Astrocyte (in vitro differentiated cells and primary cell): ENCODE measurements around the gene CYLD. TPM values are rescaled to one million over a fixed set of nuclear protein-coding genes. Genes with fewer than 3 reads are reported as not detected.

Source experiments
- DNase-seq: peaks from one replicate; pipeline ENCODE4 v3.0.0-alpha.2; 2010; ENCODE audit warnings: low read depth
- FAIRE-seq: peaks from 2 replicates; lab custom pipeline; 2011; peaks lifted over from hg19 to GRCh38; lab: Jason Lieb, UNC
- H2AFZ ChIP-seq: 2 replicates; pipeline ENCODE4 v1.6.0; 2012; ENCODE audit warnings: low read depth, low read length, inconsistent platforms
- H3K27ac ChIP-seq: 2 replicates; pipeline ENCODE4 v1.5.1; 2011; ENCODE audit warnings: low read depth, low read length, inconsistent platforms
- H3K27me3 ChIP-seq: 2 replicates; pipeline ENCODE4 v1.6.0; 2011; ENCODE audit warnings: low read length, inconsistent platforms; ENCODE audit not compliant: insufficient read depth
- H3K36me3 ChIP-seq: 2 replicates; pipeline ENCODE4 v1.5.1; 2011; ENCODE audit warnings: low read length, inconsistent platforms; ENCODE audit not compliant: insufficient read depth
- H3K4me1 ChIP-seq: 2 replicates; pipeline ENCODE4 v1.5.1; 2011; ENCODE audit warnings: low read length, inconsistent platforms; ENCODE audit not compliant: insufficient read depth
- H3K4me2 ChIP-seq: 2 replicates; pipeline ENCODE4 v1.6.0; 2012; ENCODE audit warnings: low read length, inconsistent platforms
- H3K4me3 ChIP-seq: 2 replicates; pipeline ENCODE4 v1.5.1; 2011; ENCODE audit warnings: low read depth, mild to moderate bottlenecking, low read length, inconsistent platforms; ENCODE audit not compliant: insufficient read depth
- H3K79me2 ChIP-seq: 2 replicates; pipeline ENCODE4 v1.6.0; 2012; ENCODE audit warnings: mild to moderate bottlenecking, low read length, inconsistent platforms; ENCODE audit not compliant: insufficient read depth
- H3K9ac ChIP-seq: 2 replicates; pipeline ENCODE4 v1.6.0; 2012; ENCODE audit warnings: mild to moderate bottlenecking, low read length, inconsistent platforms
- H3K9me3 ChIP-seq: 2 replicates; pipeline ENCODE4 v1.5.1; 2012; ENCODE audit warnings: low read depth, mild to moderate bottlenecking, low read length, inconsistent platforms; ENCODE audit not compliant: insufficient read depth
- H4K20me1 ChIP-seq: 2 replicates; pipeline ENCODE4 v1.6.0; 2012; ENCODE audit warnings: low read length, inconsistent platforms; ENCODE audit not compliant: insufficient read depth
- H3K27ac Mint-ChIP-seq: one replicate; pipeline ENCODE4 v1.8.0; 2021; ENCODE audit warnings: mild to moderate bottlenecking, mixed read lengths; ENCODE audit not compliant: unreplicated experiment
- H3K27me3 Mint-ChIP-seq: one replicate; pipeline ENCODE4 v1.8.0; 2021; ENCODE audit warnings: low read depth, mixed read lengths; ENCODE audit not compliant: unreplicated experiment
- H3K36me3 Mint-ChIP-seq: one replicate; pipeline ENCODE4 v1.8.0; 2021; ENCODE audit warnings: low read depth, mixed read lengths; ENCODE audit not compliant: unreplicated experiment
- H3K4me1 Mint-ChIP-seq: one replicate; pipeline ENCODE4 v1.8.0; 2021; ENCODE audit warnings: low read depth, mixed read lengths; ENCODE audit not compliant: unreplicated experiment
- H3K4me3 Mint-ChIP-seq: one replicate; pipeline ENCODE4 v1.8.0; 2021; ENCODE audit warnings: mild to moderate bottlenecking, moderate library complexity, mixed read lengths; ENCODE audit not compliant: unreplicated experiment
- H3K9me3 Mint-ChIP-seq: one replicate; pipeline ENCODE4 v1.8.0; 2021; ENCODE audit warnings: mild to moderate bottlenecking, mixed read lengths; ENCODE audit not compliant: unreplicated experiment
- CTCF ChIP-seq: IDR thresholded peaks from 2 replicates; pipeline ENCODE4 v1.5.1; 2011; ENCODE audit warnings: low read depth, mild to moderate bottlenecking, inconsistent platforms, low read length, moderate library complexity; ENCODE audit not compliant: insufficient read depth
- EZH2 ChIP-seq: IDR thresholded peaks from 2 replicates; pipeline ENCODE4 v1.6.1; 2012; ENCODE audit warnings: mild to moderate bottlenecking, low read length, inconsistent platforms; ENCODE audit not compliant: insufficient read depth
- total RNA-seq: library from RNA; stranded (reverse); gene quantifications from 2 replicates; pipeline ENCODE4 v1.2.1, GENCODE V29; 2021

Gene CYLD
- total RNA-seq, 1 donor from 2014 or later: 34.2 TPM

- Histone ChIP-seq H3K4me1 (no peaks in the 10 kb centered on the region), H4K20me1 (no peaks in the 10 kb centered on the region), H3K9ac (no peak overlapping the region), H3K36me3 (no peaks in the 10 kb centered on the region), H3K79me2 (no peaks in the 10 kb centered on the region), H3K4me3 (no peak overlapping the region), H3K27me3 (no peaks in the 10 kb centered on the region), H3K27ac (no peak overlapping the region), H2AFZ (no peak overlapping the region), H3K4me2 (no peak overlapping the region), H3K9me3 (no peaks in the 10 kb centered on the region)
- Mint-ChIP-seq H3K4me3 (no peak overlapping the region), H3K4me1 (no peaks in the 10 kb centered on the region), H3K36me3 (no peaks in the 10 kb centered on the region), H3K27me3 (peaks cover 12% of the 10 kb centered on the region), H3K9me3 (peaks cover 2% of the 10 kb centered on the region), H3K27ac (no peak overlapping the region)
- FAIRE-seq (no peak), DNase-seq (no peak)
- TF ChIP-seq EZH2 (no peak), CTCF (no peak)
Measured at GRCh38 chr16:50809561-50809960, 67.7 kb downstream of the CYLD start.

- H3K4me1 ChIP-seq: no peaks in the 10 kb centered on the region
- H3K4me3 Mint-ChIP-seq: no peak overlapping the region
- no peak for TF ChIP-seq CTCF
- TF ChIP-seq EZH2: no peak
- peaks cover 2% of the 10 kb centered on the region for H3K9me3 Mint-ChIP-seq
- no peak overlapping the region for H3K9ac ChIP-seq
- no peaks in the 10 kb centered on the region for H3K79me2 ChIP-seq
- no peaks in the 10 kb centered on the region for H3K9me3 ChIP-seq
- no peak overlapping the region for H2AFZ ChIP-seq
- no peak overlapping the region for H3K4me3 ChIP-seq
- no peaks in the 10 kb centered on the region for H3K27me3 ChIP-seq
- peaks cover 13% of the 10 kb centered on the region for H3K27me3 Mint-ChIP-seq
- no peak overlapping the region for H3K27ac Mint-ChIP-seq
- no peaks in the 10 kb centered on the region for H3K4me1 Mint-ChIP-seq
- no peaks in the 10 kb centered on the region for H3K36me3 ChIP-seq
- H4K20me1 ChIP-seq: no peaks in the 10 kb centered on the region
- no peaks in the 10 kb centered on the region for H3K36me3 Mint-ChIP-seq
- no peak overlapping the region for H3K4me2 ChIP-seq
- no peak overlapping the region for H3K27ac ChIP-seq
- FAIRE-seq: no peak
- DNase-seq: no peak
Measured at GRCh38 chr16:50810241-50810965, 68.5 kb downstream of the CYLD start.

GRCh38 chr16:50812046-50812445, 70.2 kb downstream of the CYLD start:
- Mint-ChIP-seq H3K36me3 (no peaks in the 10 kb centered on the region), H3K27ac (no peak overlapping the region), H3K4me1 (no peaks in the 10 kb centered on the region), H3K4me3 (no peak overlapping the region), H3K27me3 (peaks cover 16% of the 10 kb centered on the region), H3K9me3 (peaks cover 2% of the 10 kb centered on the region)
- FAIRE-seq (no peak), DNase-seq (no peak)
- H3K36me3 ChIP-seq: no peaks in the 10 kb centered on the region
- no peaks in the 10 kb centered on the region for H3K4me1 ChIP-seq
- H3K27me3 ChIP-seq: no peaks in the 10 kb centered on the region
- no peak overlapping the region for H3K9ac ChIP-seq
- H3K27ac ChIP-seq: no peak overlapping the region
- no peaks in the 10 kb centered on the region for H4K20me1 ChIP-seq
- H3K9me3 ChIP-seq: no peaks in the 10 kb centered on the region
- no peak overlapping the region for H3K4me3 ChIP-seq
- H3K4me2 ChIP-seq: no peak overlapping the region
- H2AFZ ChIP-seq: no peak overlapping the region
- TF ChIP-seq CTCF: no peak
- TF ChIP-seq EZH2: no peak
- H3K79me2 ChIP-seq: no peaks in the 10 kb centered on the region
